ENCODE measurements around the gene NKX6-2.

DNA sequence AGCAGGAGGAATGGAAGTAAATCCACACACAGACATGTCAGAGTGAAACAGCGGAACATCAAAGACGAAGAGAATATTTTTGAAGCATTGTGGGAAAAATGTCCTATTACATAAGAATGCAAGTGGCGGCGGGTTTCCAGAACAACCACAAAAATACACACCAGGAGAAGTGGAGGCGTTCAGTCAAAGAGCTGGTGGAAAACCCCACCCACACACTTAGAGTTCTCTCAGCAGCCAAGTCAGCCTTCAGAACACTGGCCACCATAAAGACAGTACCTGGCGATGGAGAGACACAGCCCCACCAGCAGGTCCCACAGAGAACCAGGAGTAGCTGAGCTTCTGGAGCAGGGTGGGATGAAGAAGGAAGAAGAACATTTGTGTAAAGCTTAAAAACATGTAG is 23.7 kb downstream of the NKX6-2 start:
- TF ChIP-seq, protein P1, sequence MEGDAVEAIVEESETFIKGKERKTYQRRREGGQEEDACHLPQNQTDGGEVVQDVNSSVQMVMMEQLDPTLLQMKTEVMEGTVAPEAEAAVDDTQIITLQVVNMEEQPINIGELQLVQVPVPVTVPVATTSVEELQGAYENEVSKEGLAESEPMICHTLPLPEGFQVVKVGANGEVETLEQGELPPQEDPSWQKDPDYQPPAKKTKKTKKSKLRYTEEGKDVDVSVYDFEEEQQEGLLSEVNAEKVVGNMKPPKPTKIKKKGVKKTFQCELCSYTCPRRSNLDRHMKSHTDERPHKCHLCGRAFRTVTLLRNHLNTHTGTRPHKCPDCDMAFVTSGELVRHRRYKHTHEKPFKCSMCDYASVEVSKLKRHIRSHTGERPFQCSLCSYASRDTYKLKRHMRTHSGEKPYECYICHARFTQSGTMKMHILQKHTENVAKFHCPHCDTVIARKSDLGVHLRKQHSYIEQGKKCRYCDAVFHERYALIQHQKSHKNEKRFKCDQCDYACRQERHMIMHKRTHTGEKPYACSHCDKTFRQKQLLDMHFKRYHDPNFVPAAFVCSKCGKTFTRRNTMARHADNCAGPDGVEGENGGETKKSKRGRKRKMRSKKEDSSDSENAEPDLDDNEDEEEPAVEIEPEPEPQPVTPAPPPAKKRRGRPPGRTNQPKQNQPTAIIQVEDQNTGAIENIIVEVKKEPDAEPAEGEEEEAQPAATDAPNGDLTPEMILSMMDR (IDR thresholded peaks at IDR 0.05) = no peak
- TF ChIP-seq POLR2A (IDR thresholded peaks at IDR 0.05) = no peak
